ENCODE data around the gene FRMD5.
"Not testable (repeated sequence)": the region's sequence is repeated elsewhere in the genome, so short reads cannot be mapped to it uniquely, and the experiment has no call there.

FRMD5 gene

DNA sequence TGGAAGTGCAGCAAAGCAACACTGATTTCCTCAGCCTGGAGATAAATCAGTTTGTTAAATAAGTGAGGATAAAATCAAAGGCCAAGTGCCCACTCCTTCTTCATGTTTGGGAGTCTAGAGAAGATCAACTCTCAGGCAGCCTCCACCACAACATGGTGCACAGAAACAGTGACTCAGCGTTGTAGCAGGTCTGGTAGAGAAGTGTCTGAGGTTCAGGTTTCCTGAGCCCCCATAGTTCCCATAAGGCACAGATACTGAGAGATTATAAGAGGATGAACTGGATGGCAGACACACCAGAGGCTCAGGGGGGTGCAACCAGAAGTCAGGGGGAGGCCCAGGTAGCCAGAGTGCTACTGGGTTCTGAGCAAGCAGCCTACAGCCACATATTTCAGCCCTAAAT lies 166.7 kb downstream of the FRMD5 start:
- DNase-seq = no peak

DNA sequence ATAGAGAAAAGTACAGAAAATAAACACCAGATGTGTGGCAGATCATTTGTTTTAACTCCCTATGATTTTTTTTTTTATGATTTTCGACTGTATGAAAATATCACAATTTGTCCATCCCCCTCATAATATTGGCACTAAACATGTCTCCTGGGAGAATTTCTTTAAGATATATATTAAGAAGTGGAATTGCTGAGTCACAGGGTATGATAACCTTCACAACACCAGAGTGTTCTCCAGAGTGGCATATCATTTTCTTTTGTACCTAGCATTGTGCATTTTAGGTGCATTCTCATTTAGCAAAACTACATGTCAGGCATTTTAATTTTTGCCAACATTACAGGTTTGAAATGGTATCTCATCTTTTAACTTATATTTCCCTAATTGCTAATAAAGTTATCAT lies 170.9 kb downstream of the FRMD5 start:
- no peak for DNase-seq

DNA sequence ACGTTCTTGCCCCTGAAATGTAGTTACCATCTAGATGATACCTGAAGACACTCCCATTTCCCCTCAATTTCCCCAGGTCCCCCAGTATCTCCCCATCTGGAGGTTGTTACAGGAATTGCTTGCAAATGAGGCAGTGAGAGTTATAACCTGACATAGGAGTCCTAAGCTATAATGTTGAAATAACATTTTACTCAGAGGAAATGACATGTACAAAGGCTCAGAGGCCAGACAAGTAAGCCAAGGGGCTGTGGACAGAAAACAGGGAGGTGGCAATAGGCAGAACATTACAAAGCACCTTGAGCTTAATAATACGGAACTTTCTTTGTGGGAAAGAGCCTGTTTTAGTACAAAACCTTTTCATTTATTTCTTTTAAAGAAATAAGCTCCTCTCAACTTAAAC lies 171.9 kb downstream of the FRMD5 start:
- DNase-seq = no peak

DNA sequence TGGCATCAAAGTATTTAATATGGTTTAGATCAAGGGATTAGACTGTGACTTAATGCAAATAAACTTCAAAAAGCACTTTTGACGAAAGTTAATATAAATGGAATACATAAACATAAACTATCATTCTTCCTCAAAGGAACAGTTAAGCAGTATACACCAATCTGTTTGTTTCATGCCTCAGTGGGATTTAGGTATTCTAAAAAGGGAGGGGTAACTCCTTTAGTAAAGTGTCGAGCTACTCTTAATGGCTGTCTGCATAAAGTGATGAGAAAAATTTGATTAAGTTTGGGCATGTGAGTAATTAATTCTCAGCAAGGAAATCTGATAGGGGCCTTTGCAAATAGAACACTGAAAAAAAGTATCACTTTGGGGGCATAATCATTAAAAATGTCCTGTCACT lies 176.9 kb downstream of the FRMD5 start:
- no peak for DNase-seq

DNA sequence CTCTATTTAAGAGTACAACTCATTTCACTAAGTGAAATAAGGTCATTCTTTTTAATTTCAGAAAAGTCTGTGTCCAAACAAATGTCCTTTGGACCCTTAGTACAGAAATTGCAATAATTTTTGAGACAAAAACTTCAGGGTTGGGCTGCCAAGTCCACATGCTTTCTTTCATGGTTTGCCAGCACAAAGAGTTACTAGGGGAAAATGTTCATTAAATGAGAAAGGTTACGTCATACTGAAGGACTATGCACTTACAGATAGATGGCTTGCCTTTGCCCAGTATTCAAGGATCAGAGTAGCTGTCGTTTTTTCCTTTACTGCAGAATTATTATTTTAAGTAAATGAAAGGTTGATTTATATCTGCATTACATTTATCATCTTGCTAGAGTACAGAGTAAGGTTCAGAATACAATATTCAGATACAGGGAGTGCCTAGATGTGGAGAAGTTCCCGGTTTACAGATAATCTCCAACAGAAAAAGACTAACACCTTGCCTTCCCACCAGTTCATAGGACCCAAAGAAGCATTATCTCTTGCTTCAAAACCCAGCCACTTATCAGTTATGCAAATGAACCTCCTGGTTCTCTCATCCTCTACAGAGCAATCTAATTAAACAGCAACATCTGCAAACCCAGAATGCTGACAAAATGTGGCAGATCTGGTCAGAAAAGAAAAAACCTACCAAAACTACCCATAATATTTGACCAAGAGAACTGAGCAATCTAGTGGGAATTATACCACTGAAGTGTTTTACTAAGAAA lies 179.3 kb downstream of the FRMD5 start:
- DNase-seq = no peak

DNA sequence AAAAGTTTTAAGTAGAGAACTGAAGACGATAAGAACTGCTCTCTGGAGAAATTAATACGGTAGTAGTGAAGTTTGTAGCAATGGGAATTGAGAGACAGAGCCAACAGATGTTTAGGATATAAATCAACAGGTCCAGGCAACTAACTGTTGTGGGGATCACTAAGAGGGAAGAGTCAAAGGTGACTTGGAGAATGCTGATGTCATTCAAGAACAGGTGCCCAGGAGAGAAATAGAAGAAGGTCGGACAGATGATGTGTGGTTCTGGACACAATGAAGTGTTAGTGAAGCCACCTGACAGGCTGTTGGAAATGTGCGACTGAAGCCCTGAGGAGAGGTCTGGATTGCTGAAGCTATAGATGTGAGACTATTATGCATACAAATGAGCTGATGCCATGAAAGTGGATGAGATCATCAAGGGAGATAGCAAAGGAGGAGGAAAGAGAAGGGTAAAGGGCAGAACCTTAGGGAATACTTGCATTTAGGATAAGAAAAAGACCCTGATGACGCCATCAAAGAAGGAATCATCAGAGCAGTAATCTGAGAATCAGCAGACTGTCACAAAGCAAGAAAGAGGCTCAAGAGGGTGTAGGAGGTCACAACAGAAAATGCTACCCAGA lies 183.7 kb downstream of the FRMD5 start:
- DNase-seq = no peak

DNA sequence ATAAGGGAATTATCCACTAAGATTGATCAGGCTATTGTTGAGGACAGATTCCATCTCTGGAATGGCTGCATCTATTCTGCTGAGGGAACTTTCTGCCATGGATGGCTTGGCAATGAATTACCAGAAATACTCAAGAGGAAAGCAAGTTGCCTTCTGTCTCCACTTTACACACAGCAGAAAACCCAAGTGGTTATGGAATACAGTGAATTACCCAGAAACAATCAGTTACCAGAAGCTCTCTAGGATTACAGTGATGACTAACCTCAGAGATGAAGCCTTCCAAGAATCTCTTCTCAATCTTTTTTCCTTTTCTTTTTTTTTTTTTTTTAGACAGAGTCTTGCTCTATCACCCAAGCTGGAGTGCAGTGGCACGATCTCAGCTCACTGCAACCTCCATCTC lies 185.0 kb downstream of the FRMD5 start:
- DNase-seq = no peak

DNA sequence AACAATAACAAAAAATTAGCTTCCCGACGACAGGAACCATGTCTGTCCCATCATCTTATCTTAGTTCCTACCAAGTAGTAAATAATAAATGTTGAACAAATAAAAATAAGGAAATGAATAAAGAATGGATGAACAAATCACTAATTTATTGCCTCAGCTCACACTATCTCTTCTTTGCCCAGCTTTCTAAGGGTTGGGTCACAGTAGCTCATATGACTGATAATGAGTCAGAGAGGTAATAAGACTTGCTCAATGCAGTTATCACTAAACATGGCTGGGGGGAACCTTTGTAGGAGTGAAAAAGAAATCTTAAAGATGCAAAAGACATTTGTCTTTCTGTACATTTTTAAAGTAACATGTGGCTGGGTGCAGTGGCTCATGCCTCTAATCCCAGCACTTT lies 186.0 kb downstream of the FRMD5 start:
- DNase-seq = no peak

DNA sequence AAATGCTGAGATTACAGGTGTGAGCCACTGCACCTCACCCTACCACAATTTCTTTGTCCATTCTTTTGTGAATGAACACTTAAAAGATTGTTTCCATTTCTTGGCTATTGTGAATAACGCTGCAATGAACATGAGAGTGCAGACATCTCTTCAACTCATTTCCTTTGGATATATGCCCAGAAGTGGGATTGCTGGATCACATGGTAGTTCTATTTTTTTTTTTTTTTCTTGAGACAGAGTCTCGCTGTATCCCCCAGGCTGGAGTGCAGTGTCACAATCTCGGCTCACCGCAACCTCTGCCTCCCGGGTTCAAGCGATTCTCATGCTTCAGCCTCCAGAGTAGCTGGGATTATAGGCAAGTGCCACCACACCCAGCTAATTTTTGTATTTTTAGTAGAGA lies 194.8 kb downstream of the FRMD5 start:
- DNase-seq = not testable (repeated sequence)

DNA sequence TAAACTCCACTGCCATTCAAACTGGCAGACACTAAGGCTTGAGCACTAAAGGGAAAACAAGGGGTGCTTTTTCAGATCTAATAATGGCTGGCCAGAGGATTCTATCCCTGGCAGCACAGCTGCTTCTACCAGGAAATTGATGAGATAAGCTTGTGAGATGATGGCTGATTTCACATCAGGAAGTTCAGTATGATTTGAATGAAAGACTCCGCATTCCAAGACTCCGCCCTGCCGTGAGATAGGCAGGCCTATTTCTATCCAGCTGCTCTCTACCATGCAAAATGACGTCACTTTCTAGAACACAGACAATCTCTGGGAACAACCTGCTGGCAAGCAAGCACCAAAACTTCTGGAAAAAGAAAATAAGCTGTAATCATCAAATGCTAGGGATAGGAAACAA lies 196.5 kb downstream of the FRMD5 start:
- DNase-seq = no peak

DNA sequence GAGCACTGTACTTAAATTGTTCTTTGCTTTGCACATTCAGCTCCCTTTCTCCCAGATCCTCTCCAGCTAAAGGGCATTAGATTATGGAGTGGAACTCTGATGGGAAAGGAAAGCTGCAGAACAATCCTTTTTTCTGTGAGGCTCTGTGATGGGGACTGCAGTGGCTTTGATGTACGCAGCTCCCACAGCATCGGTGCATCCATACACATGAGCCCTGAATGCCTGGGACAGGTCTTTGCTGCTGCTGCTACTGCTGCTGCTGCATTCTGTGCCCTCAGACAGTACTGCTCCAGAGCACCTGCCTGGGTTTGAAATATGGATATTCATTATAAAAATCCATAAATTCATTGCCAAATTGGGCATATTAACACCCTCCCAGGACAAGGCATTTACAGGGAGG lies 203.9 kb downstream of the FRMD5 start:
- no peak for DNase-seq

DNA sequence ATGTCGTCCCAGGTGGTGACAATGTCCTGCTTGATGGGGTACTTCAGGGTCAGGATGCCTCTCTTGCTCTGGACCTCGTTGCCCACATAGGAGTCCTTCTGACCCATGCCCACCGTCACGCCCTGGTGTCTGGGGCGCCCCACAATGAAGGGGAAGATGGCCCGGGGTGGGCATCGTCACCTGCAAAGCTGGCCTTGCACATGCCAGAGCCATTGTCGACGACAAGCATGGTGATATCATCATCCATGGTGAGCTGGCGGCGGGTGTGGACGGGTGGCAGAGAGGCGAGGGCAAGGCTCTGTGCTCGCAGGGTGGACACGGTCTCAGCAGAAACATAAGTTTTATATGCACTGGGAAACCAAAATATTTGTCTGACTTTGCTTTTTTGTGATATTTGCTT lies 205.1 kb downstream of the FRMD5 start:
- no peak for DNase-seq

DNA sequence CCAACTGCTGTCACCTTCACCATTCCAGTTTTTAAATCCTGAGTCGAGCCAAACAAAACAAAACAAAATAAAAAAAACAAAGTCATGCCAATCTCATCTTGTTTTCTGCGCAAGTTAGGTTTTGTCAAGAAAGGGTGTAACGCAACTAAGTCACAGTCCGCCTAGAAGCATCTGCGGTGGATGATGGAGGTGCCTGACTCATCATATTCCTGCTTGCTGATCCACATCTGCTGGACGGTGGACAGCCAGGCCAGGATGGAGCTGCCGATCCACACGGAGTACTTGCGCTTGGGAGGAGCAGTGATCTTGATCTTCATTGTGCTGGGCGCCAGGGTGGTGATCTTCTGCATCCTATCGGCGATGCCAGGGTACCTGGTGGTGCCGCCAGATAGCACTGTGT lies 206.2 kb downstream of the FRMD5 start:
- DNase-seq = no peak

DNA sequence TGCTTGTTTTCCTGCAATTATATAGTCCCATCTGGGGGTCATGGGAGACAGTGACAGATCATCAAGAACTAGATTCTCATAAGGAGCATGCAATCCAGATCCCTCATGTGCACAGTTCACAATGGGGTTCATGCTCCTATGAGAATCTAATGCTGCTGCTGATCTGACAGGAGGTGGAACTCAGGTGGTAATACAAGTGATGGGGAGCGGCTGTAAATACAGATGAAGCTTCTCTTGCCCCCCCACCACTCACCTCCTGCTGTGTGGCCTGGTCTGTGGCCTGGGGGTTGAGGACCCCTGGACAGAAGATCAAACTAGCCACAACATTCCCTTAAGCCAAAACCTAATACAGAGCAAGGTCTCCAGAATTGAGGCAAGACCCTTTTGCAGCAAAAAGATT lies 207.1 kb downstream of the FRMD5 start:
- DNase-seq = no peak

DNA sequence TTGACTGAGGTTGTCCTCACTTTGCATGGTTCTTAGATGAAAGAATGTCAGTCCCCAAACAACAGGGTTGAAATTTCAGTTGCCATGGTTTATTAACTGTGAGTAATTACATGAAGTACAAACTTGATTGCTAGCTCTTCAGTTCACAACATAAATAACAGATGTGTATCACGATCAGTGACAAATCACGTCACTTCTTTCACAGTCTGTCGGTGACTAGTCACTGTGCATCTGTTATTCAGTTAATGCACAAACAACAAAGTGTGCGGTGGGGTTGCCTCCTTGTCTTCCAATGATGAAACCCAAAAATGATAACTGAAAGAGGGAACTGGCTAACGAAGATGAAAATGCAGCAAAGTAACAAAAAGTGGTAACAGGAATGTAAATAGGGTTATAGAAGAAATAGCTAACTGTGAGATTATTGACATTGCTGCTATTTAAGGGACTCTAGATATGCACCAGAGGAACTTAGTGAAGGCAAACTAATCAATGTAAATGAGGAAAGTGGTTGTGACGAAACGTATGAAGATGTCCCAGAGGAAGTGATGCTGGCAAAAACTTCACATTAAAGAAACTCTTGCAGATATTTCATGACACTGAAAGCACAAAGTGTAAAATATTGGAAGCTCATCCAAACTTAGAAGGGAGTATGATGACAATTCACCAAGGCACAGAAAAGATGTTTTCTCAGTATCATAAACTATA lies 208.9 kb downstream of the FRMD5 start:
- no peak for DNase-seq

DNA sequence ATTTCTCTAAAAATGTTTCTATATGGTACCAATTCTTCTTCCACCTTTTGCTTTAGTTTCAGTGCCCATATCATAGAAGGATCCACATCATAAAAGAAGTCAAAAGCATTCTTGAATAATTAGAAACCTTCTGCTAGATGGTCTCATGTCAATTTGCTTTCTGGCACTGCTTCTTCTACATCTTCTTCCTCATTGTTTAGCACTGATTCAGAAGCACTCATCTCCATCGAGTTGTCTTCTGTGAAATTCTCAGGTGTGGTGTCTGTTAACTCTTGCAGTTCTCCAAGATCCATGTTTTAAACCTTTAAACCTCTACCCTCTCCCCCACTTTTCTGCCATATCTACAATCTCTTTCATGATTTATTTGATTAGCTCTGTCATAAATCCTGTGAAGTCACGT lies 213.5 kb downstream of the FRMD5 start:
- no peak for DNase-seq

DNA sequence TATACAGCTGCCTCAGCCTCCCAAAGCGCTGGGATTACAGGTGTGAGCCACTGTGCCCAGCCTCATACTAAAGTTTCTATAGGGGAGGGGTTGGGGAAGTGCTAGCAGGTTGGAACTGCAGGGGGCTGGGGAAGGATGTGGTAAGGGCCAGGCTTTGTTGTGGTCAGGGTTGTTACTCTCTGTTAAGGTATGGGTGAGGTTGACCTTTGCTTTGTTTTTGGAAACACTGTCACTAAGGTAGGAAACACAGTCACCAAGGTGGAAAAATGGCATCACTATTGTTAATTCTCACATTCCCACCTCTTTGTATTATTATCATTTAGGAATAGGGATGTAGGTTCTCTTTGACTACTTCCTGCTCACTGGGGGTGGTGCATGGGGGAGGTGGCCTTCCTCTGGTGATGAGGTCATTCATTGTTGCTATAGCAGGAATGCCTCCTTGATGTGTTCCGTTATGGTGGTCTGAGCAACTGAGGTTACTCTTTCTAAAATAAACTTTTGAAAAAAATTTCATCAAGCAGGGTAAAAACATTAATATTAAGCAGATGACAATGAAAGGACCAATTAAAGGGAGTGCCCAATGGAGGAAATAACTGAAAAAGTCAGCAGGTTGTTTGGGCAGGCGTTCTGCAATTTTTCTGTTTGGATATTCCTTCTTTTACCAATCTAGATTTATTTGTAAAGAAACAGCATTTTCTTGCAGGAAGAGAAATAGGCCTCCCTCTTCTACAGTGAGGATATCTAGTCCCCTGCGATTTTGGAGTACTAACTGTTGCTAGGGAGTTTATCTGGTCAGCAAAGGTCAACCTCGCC lies 217.8 kb downstream of the FRMD5 start:
- no peak for DNase-seq

DNA sequence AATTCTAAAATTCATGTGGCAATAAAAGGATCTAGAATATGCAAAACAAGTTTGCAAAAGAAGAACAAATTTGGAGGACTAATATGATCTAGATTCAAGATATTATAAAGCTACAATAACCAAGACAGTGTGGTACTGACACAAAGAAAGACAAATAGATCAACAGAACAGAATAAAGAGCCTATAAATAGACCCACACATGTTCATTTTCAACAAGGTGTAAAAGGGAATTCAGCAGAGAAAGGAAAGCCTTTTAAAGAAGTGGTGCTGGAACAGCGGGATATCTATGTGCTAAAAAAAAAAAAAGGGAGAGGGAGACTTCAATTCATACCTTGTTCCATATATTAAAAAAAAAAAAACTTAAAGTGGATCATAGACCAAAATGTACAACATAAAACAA lies 219.3 kb downstream of the FRMD5 start:
- DNase-seq = no peak

DNA sequence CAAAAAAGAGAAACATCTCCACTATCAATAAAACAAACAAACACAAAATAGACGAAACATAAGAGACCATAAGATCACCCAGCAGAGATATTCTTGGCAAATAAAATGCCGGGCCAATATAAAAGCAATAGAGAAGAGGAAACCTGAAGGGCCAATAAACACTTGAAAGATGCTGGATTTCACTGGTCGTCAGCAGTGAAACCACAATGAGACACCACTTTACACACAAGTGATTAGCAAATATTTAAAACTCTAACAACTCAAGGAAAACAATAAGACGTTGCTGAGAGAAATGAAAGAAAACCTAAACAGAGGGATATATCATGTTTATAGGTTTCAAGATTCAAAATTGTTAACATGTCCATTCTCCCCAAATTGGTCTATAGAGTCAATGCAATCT lies 219.7 kb downstream of the FRMD5 start:
- no peak for DNase-seq

DNA sequence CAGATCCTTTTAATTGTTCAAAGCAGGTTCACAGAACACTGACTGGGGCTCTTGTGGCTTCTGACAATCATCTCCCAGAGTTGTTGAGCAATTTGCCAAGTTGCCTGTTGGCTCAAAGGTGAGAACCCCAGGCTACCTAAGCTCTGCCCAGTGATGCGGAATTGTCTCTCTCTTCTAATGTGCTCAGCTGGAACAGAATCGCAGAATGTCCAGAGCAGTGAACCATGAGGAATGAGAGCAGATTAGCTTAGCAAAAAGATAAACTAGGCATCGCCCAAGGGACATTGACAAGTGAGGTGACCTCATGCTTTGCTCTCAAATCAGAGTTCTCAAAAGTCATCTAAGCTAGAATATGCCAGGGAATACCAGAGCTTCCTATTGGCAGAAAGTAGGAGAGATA lies 220.2 kb downstream of the FRMD5 start:
- no peak for DNase-seq

DNA sequence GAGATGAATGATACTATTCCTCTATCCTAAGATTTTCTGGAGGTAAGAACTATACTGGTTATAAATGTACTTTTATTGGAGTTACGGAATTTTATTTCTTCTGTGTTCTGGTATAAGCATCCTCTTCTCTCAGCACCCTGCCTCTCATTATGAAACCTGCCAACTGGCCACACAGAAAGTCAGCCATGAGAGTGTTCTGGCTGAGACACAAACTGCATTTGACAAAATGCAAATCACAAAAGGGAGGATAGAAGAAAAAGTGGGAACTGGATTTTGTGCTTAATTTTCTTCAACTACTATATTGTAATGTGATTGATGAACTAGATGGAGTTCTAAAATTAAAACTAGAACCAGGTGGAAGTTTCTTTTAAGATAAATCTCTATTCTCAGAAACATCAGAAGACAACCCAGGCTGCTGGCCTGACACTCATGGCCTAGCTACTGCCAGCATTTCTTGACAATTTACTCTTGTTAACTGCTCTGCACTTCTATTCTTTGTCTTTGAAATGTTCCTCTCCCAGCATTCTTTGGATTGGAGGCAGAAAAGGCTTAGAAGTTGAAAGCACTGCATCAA lies 225.2 kb downstream of the FRMD5 start:
- no peak for DNase-seq

DNA sequence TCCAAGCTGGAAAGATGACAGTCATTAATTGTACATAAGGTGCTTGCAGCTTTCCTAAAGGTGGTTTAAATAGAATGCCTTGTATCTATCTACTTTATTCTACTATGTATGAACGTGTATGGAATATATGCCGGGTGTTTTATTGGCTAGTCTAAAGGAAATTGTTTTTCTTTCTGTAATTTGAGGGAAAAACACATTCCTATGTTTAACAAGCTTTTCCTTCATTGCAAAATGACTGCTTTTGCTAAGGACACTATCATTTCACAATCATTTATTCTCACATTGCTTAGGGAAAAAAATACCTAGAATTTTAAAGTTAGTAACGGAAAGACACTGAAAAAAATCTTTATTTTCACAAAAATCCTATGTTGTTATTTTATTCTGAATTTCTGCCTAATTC lies 226.5 kb downstream of the FRMD5 start:
- no peak for DNase-seq

DNA sequence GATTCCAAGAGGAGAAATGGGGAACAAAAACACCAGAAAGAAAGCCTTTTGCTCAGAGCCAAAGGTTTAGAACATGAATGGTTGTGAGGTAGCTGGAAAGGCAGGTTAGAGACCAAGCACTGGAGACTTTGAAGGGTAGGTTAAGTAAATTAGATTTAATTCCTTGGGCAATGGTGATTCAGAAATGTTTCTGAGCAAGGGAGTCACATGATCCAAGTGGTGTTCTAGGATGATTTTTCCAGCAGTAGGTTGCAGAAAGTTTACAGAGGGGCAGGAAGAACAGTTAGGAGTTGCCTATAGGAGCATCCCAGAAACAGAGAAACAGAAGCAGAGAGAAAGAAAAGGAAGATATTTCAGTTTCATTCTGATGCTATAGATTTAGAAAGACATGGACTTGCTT lies 228.4 kb downstream of the FRMD5 start:
- DNase-seq = no peak
